Right renal cortex interstitium (tissue), 3 donors: ENCODE measurements around the gene LRMDA. TPM values are rescaled to one million over a fixed set of nuclear protein-coding genes. Genes with fewer than 3 reads are reported as not detected.

Source experiments
- DNase-seq, 3 donors: peaks; one replicate each; pipeline ENCODE4 v3.0.0-alpha.2; 2013; ENCODE audit warnings: low read depth in 3 of 3, low spot score in 2 of 3
- polyA plus RNA-seq, 3 donors: library from polyadenylated mRNA; unstranded; fragments of 120-200 nt; gene quantifications; one replicate each; pipeline ENCODE4 v1.2.1, GENCODE V29; 2013; ENCODE audit not compliant: insufficient read length in 3 of 3

Gene LRMDA
- polyA plus RNA-seq, 3 donors: 20.9 to 21.7 (median 21.2) TPM

DNA sequence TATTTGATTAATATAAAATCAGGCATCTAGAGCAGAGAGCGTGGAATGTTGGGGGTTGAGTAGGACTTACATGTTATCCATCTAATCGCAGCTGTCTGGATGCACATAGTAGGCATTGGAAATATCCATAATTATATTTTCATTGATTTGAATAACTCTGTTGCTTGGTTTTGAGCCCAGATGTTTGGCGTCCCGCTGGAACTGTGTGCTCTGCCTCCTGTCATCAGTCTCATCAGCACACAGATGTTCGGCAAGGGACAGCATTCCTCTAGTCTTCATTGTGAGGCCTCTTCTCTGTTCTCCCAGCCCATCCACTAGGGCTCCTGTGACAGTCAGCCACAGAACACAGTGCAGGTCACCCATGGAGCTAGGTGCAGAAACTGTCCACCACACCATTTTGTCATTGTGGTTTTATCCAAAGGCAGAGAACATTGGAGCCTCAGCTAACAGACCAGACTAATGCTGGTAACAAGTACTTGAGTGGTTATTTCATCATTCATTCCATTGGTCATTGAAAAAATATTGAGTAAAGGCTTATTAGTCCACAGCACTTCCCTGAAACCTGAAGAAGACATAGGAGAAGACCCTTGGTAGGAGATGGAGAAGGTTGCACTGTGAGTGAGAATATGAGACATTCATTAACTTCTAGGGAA, 927.4 kb downstream of the LRMDA start:
- DNase-seq: no peak

DNA sequence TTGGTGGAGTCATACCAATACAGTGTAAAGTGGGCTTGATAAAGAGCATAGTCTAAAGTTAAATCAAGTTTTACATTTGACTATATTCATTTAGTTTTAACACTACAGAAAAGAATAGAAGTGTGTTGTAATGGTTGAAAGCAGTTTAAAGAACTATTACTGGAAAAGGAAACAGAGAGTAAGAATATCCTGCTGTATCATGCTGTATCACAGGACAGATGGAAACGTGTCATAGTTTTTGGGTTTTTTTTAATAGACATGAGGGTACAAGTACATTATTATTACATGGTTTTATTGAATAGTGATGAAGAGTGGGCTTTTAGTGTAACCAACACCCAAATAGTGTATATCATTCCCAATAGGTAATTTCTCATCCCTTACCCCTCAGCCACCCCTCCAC, 944.3 kb downstream of the LRMDA start:
- no peak for DNase-seq

DNA sequence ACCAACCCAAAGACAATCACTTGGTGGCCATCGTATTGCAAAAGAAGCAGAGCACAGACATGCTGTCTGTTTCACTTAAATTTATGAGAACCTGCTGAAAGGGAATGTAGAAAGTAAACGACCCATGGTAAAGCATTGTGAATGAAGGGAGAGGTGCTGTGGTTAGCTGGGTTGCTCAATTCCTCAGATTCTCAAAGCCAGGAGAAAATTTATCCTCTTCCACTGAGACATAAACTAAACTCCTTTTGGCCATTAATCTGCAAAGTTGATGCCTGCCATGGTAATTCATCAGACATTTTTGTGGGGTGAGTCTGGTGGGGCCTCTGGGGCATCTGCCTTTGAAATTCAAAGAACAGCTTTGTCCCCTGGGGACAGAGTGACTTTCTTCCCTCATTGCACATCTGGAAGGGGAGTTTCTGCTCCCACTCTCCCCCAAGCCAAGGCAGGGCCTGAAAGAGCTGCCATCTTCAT, 951.0 kb downstream of the LRMDA start:
- no peak for DNase-seq

DNA sequence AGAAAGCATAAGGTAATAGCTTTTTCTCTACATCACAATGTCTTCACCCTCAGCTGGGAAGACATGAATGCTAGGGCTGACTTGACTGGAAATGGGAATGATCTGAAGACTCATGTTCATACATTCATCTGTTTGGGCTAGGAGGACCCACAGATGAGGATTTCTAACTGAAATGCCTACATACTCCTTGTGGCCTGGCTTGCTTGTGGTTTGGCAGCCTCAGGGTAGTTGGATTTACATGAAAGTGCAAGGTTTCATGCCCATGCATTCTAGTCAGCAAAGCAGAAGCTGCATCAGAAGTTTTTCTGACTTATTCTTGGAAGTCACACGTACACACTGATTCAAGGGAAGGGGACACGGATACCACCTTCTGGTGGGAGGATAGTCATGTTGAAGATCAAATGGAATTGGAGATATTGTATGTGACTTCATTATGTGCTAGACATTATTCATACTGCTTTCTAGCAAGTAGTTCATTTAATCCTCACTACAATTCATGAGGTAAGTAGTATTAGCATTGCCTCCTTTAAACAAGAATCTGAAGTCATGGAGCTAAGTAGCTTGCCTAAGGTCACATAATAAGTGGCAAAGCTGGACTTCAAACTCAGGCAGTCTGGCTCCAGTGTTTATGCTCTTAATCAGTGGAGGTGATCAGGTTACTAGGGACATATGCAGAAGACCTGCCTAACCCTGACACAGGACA, 957.0 kb downstream of the LRMDA start:
- no peak for DNase-seq

DNA sequence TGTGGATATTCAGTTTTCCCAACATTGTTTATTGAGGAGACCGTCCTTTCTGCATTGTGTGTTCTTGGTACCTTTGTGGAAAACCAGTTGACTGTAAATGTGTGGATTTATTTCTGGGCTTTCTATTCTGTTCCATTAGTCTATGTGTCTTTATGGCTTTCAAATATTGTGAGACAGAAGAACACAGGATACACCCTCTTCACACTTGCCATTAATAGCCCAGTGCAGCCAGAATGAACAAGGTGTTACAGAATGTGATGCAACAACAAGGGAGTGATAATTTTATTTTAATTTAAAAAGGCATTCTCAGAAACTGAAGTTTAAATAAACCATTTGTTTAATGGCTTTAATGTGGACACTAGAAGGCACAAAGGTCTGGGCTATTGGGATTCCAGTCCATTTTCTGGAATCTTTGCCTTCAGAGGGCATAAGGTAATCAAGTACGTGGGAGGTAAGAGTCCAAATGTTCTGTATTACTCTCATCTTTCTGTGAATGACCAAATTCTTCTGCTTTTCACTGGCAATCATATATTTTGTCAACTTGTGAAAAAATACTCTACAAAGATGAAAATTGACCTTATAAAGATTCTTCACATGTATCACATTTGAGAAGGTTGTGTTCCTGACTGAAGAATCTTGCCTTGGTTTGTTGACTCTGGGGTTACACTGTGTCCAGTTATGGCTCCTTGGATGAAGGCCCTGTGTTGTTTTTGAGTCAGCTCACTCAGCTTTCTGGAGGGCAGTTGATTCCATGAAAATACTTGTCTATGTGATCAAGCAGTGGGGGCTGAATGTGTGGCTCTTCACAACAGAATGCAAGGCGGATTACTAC, 962.7 kb downstream of the LRMDA start:
- no peak for DNase-seq

DNA sequence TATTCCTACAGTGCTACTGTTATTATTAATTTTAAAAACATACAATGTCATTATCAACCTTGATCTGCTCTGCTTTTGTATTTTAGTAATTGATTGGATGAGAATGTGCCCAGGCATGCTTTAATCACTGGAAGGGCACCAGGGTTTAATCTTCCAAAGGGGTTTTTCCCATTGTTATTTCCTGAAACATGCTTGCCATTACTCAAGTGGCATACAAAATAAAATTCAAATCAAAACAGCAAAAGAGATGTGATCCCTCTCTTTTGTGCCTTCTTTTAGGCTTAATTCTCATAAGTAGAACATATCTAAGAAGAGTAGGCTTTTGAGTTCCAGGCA, 963.3 kb downstream of the LRMDA start:
- no peak for DNase-seq

DNA sequence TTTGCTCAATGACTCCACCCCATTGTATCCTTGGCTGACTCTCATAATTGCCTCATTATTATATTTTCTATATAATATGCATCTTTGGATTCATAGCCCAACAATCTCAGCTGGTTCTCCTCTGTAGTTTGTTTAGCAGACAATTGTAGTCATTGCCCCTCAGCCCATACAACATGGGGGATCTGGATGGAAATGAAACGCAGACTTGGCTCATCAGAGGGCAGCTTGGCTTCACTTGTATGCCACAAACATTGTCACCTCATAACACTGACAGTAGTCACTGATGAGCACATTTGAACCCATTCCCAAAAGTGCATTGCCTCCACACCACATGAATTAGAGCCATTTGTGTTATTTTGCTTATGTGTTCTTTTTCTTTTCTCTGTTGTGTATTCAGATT, 963.8 kb downstream of the LRMDA start:
- no peak for DNase-seq

DNA sequence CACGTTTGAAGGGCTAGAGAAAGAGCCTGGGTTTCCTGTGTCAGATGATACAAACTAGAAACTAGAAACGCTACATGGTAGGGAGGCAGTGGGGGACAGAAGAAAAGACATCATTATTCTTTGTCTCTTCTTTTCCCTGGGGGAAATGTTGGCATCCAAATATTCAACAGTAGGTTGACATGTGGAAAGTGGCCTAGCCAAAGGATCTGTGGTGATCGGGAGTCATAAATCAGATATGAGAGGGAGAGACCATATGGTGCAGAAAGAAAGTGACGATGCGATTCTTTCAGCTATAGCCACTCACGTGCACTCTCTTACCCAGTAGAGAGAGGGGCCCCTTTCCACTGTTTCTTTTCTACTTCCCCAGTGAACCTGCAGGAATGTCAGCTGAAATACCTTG, 964.7 kb downstream of the LRMDA start:
- DNase-seq: no peak

DNA sequence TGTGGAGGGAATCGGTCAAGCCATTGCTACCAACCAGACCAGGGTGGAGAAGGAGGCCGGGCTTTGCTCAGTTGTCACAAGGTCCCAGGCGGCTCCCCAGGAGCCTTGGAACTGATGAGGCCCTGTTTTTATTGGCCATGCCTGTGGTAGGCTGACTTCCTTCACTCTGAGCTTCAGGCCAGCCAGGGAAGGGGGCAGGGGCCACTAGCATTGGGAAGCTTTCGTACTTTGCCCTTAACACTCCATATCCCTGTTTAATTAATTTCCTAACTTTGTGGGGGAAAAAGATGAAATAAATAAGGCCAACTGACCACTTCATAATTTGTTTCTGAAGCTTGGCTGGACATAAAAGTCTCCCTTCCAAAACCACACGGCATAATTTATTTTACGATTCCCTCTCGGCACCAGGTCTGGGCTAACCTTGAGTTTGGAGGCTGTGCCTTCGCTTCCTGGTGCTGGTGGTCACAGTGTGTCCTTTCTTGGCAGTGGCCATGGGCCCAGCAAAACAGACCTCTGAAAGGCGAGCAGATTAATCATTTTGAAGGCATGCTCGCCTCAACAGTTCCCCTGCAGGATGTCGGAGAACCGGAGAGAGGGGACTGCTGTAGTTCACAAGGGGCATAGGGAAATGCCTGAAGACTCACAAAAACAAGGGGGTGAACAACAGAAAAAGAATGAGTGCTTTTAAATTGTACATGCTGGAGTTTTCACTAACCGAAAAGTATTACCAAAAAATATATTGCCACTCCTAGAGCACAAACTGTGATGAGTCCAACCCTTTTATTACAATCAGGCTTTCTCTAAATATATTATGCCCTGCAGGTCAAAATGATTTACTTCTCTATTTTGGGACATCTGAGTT, 966.0 kb downstream of the LRMDA start:
- DNase-seq: peak; percentile 21 to 53 (median 40)

DNA sequence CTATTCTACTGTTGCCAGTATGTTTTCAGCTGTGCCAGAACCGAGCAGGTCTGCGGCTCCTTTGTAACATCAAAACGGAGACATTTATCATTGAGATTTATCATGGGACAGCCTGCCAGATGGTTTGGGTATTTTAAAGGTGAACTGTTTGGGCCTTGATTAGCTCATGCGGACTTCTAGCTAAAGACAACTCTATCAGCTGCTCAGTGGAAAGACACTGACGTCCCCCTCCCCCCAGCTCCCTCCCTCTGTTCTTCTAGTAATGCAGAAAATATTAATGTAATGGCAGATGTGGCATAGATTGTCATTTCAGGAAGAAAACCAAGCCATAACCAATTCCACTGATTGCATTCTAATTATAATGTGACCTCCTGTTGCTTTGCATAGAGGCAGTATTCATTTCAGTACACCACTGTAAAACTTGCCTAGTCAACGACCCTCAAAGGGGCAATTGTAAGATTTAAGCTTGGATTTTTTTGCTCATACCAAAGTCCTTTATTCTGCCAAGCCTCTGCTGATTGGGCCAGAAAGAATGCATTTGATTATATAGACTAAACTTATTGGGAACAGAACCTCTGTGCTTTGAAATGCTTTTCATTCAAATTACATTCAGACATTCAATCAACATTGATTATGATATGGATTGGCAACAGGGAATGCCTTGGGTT, 966.8 kb downstream of the LRMDA start:
- no peak for DNase-seq

DNA sequence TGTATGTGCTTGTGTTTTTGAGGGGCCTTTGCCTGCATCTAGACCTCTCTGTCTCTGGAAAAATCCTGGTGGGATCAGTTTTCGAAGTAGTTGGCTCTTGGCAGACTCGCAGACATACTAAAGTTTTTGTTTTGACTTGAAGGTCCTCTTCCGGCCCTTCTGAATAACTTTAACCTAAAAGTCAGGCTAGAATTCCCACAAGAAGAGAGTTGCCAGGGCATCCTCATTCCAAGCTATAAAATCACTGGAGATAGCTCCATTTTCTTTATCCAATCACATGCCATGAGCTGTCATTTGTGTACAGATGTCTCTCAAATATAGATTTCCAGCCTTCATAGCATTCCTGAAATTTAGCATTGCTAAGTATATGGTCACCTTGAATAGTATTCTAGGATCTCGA, 967.8 kb downstream of the LRMDA start:
- DNase-seq: no peak

DNA sequence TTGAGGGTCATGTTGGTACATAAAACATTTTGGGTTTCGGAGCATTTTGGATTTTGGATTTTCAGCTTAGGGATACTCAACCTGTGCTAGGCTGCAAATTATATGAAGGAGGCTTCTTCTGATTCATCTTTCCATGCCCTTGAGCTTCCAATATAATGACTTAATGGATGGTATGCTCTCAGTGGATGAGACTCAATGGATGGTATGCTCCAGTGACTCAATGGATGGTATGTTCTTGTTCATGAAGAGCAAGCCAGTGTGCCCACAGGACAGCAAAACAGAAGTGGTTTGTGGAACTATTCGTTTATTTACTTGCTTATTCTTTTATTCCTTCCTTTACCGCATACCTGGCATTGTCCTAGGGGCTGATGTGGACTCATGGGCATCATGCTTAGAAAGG, 969.6 kb downstream of the LRMDA start:
- DNase-seq: no peak

DNA sequence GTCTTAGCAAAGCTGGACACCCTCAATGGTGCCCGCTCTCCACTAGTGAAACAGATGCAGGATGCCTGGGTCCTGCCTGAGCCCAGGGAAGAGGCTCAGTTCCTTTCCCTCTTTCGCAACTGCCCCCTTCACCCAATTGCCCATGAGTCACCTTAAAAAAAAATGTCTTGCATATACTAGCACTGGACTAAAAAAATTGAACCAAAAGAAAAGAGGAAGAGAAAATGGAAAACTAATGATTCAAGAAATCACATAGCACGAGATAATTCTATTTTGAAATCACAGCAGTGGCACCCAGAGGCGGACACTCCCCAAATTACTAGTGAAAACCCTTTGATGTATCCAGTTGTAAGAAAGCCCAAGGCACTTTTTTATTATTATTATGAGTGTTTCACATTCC, 972.5 kb downstream of the LRMDA start:
- no peak for DNase-seq

DNA sequence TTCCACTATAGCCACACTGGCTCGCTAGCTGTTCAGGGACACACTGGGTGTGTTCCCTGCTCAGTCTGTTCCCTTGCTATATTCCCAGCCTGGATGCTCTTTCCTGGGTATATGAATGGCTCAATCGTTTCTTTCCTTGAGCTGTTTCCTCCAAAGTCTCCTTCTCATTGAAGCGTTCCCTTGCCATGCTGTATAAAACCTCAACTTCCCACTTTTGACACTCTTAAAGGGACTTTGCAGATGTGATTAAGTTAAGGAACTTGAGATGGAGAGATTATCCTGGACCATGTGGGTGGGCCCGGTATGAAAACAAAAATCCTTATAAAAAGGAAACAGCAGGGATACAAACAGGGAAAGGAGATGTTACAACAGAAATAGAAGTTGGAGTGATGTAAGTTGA, 973.1 kb downstream of the LRMDA start:
- no peak for DNase-seq

DNA sequence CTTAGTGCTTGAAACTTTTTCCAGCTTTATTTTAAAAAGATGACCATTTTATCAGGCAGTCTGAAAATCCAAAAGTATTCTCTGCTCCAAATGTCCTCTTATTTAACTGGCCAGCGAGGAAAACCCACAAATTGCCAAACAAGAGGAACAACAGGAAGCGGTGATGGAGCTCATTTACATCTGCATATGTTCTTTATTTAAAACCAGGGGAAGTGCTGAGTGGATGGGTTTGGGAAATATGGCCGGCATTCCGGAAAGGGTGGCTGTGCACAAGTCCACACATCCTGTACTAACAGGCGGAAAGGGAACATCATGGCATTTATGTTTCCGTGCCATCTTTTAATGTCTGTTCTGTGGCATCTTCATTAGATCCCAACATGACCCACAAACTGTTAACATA, 974.5 kb downstream of the LRMDA start:
- DNase-seq: no peak

DNA sequence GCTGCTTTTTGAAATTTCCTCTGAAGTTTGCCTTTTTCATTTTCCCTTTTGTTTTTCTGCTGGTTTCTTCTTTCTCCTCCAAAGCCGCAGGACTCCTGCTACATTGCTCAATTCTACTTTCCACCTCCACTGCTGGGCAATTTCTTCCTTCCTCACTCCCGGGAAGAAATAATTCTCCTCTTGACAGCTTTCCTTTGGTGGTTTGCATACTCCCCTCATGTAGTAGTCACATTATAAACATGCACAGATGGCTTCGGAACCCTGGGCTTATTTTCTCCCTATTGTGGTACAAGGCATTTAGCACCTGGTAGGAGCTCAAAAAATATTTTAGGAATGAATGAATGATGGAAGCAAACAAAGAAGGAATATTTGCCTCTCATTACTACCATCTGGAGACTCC, 977.2 kb downstream of the LRMDA start:
- no peak for DNase-seq

DNA sequence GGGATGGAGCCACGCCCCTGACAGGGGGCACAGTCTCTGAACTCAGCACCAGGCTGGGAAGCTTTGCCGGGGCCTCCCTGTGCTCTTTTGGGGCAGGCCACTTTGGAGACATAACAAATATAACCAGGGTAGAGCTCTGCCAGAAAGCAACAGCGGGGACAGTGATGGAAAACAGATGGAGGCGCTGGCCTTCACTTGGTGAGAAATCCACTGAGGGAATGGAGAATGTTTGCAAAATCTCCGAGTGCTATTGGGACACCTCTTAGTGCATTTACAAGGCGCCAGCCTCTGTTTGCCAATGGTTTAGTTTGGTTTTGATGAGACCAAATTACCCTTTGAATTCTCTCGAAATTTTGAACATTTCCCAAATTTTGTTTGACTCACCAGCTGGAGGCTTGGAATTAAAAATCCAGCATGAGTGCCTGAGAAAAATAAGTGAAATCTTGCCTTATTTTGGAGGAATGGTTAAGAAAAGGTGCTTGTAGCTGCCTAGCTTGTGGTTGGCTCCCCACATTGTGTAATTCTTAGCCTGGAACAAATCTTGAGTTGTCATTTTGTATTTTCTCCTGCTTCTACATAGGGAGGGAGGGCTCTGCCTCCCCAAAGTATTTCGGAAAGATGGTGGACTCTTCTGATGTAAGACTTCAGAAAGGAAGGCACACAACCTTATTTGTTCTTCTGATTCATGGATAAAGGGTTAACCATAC, 980.5 kb downstream of the LRMDA start:
- no peak for DNase-seq

DNA sequence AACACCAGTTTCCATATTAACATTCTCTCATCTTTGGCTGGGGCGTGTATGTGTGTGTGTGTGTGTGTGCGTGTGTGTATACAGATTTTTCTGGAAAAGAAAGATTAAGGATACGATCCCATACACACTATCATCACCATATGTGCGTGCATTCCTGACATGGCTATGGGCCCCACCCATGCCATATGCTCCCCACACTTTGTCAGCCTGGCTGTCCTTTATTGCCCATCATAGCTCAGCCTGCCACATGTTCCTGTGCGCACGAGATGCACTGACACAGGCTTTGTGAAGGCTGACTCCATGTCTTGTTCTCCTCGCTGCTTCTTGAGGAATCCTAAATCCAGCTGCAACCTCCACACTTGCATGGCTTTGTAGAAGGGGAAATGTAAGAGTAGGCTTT, 984.1 kb downstream of the LRMDA start:
- DNase-seq: no peak

DNA sequence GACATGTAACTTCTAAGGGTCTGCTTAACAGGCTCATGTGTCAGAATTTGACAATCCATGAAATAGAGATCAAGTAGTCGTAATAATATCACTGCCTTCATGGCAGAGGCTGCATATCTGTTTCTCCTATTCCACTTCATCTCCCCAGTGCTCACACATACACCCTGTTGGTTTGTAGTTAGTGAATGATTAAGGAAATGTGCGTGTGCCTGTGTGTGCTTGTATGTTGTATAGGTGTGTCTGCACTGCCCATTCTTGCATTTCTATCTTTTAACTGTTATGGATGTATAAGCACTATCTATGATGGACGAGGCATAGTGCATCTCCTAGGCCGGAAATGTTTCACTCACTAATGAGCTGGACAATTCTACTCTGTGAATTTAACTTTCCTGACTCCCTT, 985.2 kb downstream of the LRMDA start:
- DNase-seq: no peak

DNA sequence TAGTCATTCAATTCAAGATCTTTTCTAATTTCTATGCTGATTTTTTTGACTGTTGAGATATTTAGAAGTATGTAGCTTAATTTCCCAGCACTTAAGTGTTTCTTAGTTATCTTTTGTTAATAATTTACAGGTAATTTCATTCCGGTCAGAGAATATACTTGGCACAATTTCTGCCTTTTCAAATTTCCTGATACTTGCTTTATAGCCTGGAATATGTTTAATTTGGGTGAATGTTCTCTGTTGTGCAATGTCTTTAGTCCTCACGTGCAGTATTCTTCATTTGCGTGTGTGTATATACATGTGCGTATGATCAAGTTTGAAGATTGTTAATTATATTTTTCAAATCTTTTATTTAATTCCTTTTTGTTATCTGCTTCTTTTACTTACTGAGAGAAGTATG, 989.3 kb downstream of the LRMDA start:
- no peak for DNase-seq
